ENCODE results near the gene LASP1NB.
"Not testable (repeated sequence)": the region's sequence is repeated elsewhere in the genome, so short reads cannot be mapped to it uniquely, and the experiment has no call there.

The LASP1NB gene

GRCh38 chr17:38912221-38912813, 13.1 kb upstream of the LASP1NB start:
- peak; percentile 44 to 72 for ATAC-seq
- intact Hi-C loops (cut with DNase I) = no loop called here
- DNase-seq = peak; percentile 70

- intact Hi-C loops (cut with DNase I) = no loop called here
- DNase-seq = no peak
- no peak for ATAC-seq
These were observed 10.4 kb upstream of the LASP1NB start for GRCh38 chr17:38914741-38915638.

GRCh38 chr17:38915639-38915995, 9.8 kb upstream of the LASP1NB start:
- no peak for ATAC-seq
- intact Hi-C loops (cut with DNase I) = no loop called here
- no peak for DNase-seq

- intact Hi-C loops (cut with DNase I) = no loop called here
- no peak for ATAC-seq
- no peak for DNase-seq
These were observed 8.6 kb upstream of the LASP1NB start for GRCh38 chr17:38916771-38917170.

GRCh38 chr17:38917259-38917658, 8.2 kb upstream of the LASP1NB start:
- intact Hi-C loops (cut with DNase I) = no loop called here
- no peak for ATAC-seq
- DNase-seq = no peak

GRCh38 chr17:38918129-38918913, 7.1 kb upstream of the LASP1NB start:
- DNase-seq = no peak
- intact Hi-C loops (cut with DNase I) = no loop called here
- ATAC-seq = no peak

- intact Hi-C loops (cut with DNase I) = no loop called here
- no peak for ATAC-seq
- DNase-seq = no peak
These were observed 6.5 kb upstream of the LASP1NB start for GRCh38 chr17:38918916-38919315.

GRCh38 chr17:38919316-38920078, 5.9 kb upstream of the LASP1NB start:
- ATAC-seq = no peak
- no peak for DNase-seq
- intact Hi-C loops (cut with DNase I) = loop anchor here in 1 of 2 donors (5.0 kb wide), 1 partner anchor 52 kb away; no protein-coding TSS in a partner anchor

GRCh38 chr17:38920374-38921291, 4.8 kb upstream of the LASP1NB start:
- ATAC-seq = peak; percentile 9 to 11
- DNase-seq = no peak

GRCh38 chr17:38921756-38922411, 3.5 kb upstream of the LASP1NB start:
- intact Hi-C loops (cut with DNase I) = loop anchor here in 1 of 2 donors (5.0 kb wide), 1 partner anchor 55 kb away; no protein-coding TSS in a partner anchor
- DNase-seq = no peak
- no peak for ATAC-seq

More at GRCh38 chr17:38920374-38921291, 4.8 kb upstream of the LASP1NB start:
- intact Hi-C loops (cut with DNase I) = loop anchor here in 1 of 2 donors (5.0 kb wide), 1 partner anchor 53 kb away; no protein-coding TSS in a partner anchor

- DNase-seq (peak; percentile 83), ATAC-seq (peak; percentile 45 to 56)
- intact Hi-C loops (cut with DNase I) = loop anchor here in 1 of 2 donors (5.0 kb wide), 1 partner anchor 55 kb away; no protein-coding TSS in a partner anchor
These were observed 2.7 kb upstream of the LASP1NB start for GRCh38 chr17:38922538-38923297.

GRCh38 chr17:38926293-38927070, 1.1 kb downstream of the LASP1NB start:
- intact Hi-C loops (cut with DNase I) = no loop called here
- no peak for DNase-seq
- peak in 1 of 2 donors; percentile 5 for ATAC-seq

GRCh38 chr17:38930782-38931181, 5.4 kb downstream of the LASP1NB start:
- DNase-seq; intact Hi-C loops (cut with DNase I); ATAC-seq: not testable (repeated sequence)

- ATAC-seq; intact Hi-C loops (cut with DNase I); DNase-seq: not testable (repeated sequence)
These were observed 8.5 kb downstream of the LASP1NB start for GRCh38 chr17:38933962-38934361.

- intact Hi-C loops (cut with DNase I) = no loop called here
- DNase-seq (no peak), ATAC-seq (peak in 1 of 2 donors; percentile 31)
These were observed 14.6 kb downstream of the LASP1NB start for GRCh38 chr17:38939987-38940386.

GRCh38 chr17:38940404-38940803, 15.0 kb downstream of the LASP1NB start:
- intact Hi-C loops (cut with DNase I) = no loop called here
- no peak for ATAC-seq
- no peak for DNase-seq
